ENCODE results near the gene BMI1. TPM values are rescaled to one million over a fixed set of nuclear protein-coding genes. Genes with fewer than 3 reads are reported as not detected.
A peak's percentile ranks its signal among the peaks of the same experiment; 100 is the strongest.

Gene BMI1
- total and polyA plus RNA-seq, 7 donors: 16.3 to 123 (median 58.9) TPM

- peaks cover 0 to under 1% (median 0%) of the 10 kb centered on the region in 4 donors for H3K36me3 ChIP-seq
- peak overlapping the region; percentile 25 to 52 (median 38) for H3K4me3 ChIP-seq
- no peaks in the 10 kb centered on the region for H3K9me3 ChIP-seq
- WGBS, 2 donors: 1 to 4% methylated on average over 71 of the region's 71 CpGs
- no peak overlapping the region for H3K27ac ChIP-seq
- H3K4me1 ChIP-seq: peaks cover 0 to 36% (median 34%) of the 10 kb centered on the region in 4 donors
- intact Hi-C loops (cut with DNase I): no loop called here
- TF ChIP-seq CTCF (IDR thresholded peaks at IDR 0.05): peak in 1 of 4 experiments; percentile 26
- TF ChIP-seq POLR2AphosphoS5 (IDR thresholded peaks at IDR 0.05): peak; percentile 14 to 65 (median 44)
- TF ChIP-seq POLR2A (IDR thresholded peaks at IDR 0.05): no peak
- peak; percentile 72 for DNase-seq
- peaks cover 52 to 66% (median 58%) of the 10 kb centered on the region in 3 donors for H3K27me3 ChIP-seq
Observed at GRCh38 chr10:22335173-22335933, 14.5 kb downstream of the BMI1 start.

GRCh38 chr10:22338185-22338900 is 17.4 kb downstream of the BMI1 start:
- no peak for TF ChIP-seq POLR2A (IDR thresholded peaks at IDR 0.05)
- TF ChIP-seq EP300 (IDR thresholded peaks at IDR 0.05): no peak
- TF ChIP-seq POLR2AphosphoS5 (IDR thresholded peaks at IDR 0.05): peak in 1 of 4 donors; percentile 13
- TF ChIP-seq CTCF (IDR thresholded peaks at IDR 0.05): no peak
- H3K36me3 ChIP-seq: no peaks in the 10 kb centered on the region
- H3K4me3 ChIP-seq: no peak overlapping the region
- 15 to 17% methylated on average over 9 of the region's 9 CpGs for WGBS, 2 donors
- peaks cover 70 to 89% (median 76%) of the 10 kb centered on the region in 3 donors for H3K27me3 ChIP-seq
- no peak for DNase-seq
- no peak overlapping the region for H3K27ac ChIP-seq
- H3K9me3 ChIP-seq: no peaks in the 10 kb centered on the region
- peaks cover 0 to 44% (median 42%) of the 10 kb centered on the region in 4 donors for H3K4me1 ChIP-seq
- intact Hi-C loops (cut with DNase I): no loop called here

GRCh38 chr10:22338931-22339330 is 18.0 kb downstream of the BMI1 start:
- peaks cover 76 to 89% (median 77%) of the 10 kb centered on the region in 3 donors for H3K27me3 ChIP-seq
- DNase-seq: no peak
- no peaks in the 10 kb centered on the region for H3K9me3 ChIP-seq
- H3K4me1 ChIP-seq: peaks cover 0 to 44% (median 42%) of the 10 kb centered on the region in 4 donors
- no peaks in the 10 kb centered on the region for H3K36me3 ChIP-seq
- no peak overlapping the region for H3K27ac ChIP-seq
- TF ChIP-seq EP300 (IDR thresholded peaks at IDR 0.05): no peak
- TF ChIP-seq POLR2A (IDR thresholded peaks at IDR 0.05): no peak
- TF ChIP-seq POLR2AphosphoS5 (IDR thresholded peaks at IDR 0.05): no peak
- no peak for TF ChIP-seq CTCF (IDR thresholded peaks at IDR 0.05)
- intact Hi-C loops (cut with DNase I): no loop called here
- no peak overlapping the region for H3K4me3 ChIP-seq

- peaks cover 76 to 89% (median 77%) of the 10 kb centered on the region in 3 donors for H3K27me3 ChIP-seq
- no peak for DNase-seq
- intact Hi-C loops (cut with DNase I): loop anchor here (2.0 to 10.0 kb wide), 8 partner anchors 87 to 813 kb away; partner anchors contain the start of genes DNAJC1, MSRB2, PIP4K2A and SKIDA1
- H3K27ac ChIP-seq: peak overlapping the region; percentile 91 to 98 (median 96)
- H3K4me1 ChIP-seq: peaks cover 0 to 36% (median 34%) of the 10 kb centered on the region in 4 donors
- WGBS, 2 donors: 1 to 2% methylated on average over 13 of the region's 13 CpGs
- TF ChIP-seq POLR2A (IDR thresholded peaks at IDR 0.05) (no peak), POLR2AphosphoS5 (IDR thresholded peaks at IDR 0.05) (peak in 1 of 4 donors; percentile 1), CTCF (IDR thresholded peaks at IDR 0.05) (no peak), EP300 (IDR thresholded peaks at IDR 0.05) (peak in 1 of 4 donors; percentile 26)
- no peaks in the 10 kb centered on the region for H3K36me3 ChIP-seq
- H3K4me3 ChIP-seq: peak overlapping the region; percentile 53 to 84 (median 72)
- H3K9me3 ChIP-seq: no peaks in the 10 kb centered on the region
Observed at GRCh38 chr10:22339761-22340328, 18.9 kb downstream of the BMI1 start.

All from sigmoid colon (tissue), 7 donors.